GM12865 (cell line): ENCODE measurements around the gene GRIN3A.

Experiments
- DNase-seq: peaks from one replicate; pipeline ENCODE4 v3.0.0; 2010; ENCODE audit warnings: low read depth
- H3K4me3 ChIP-seq: 2 replicates; pipeline ENCODE4 v1.5.1; 2011; ENCODE audit warnings: mild to moderate bottlenecking, low read depth, low read length, control low read depth
- TF ChIP-seq, protein P1 (sequence below): IDR thresholded peaks from 2 replicates; pipeline ENCODE4 v1.5.1; 2011; ENCODE audit warnings: low read length, control low read depth, low read depth, inconsistent platforms; ENCODE audit not compliant: insufficient read depth; ENCODE audit errors: missing control alignments

Gene GRIN3A

DNA sequence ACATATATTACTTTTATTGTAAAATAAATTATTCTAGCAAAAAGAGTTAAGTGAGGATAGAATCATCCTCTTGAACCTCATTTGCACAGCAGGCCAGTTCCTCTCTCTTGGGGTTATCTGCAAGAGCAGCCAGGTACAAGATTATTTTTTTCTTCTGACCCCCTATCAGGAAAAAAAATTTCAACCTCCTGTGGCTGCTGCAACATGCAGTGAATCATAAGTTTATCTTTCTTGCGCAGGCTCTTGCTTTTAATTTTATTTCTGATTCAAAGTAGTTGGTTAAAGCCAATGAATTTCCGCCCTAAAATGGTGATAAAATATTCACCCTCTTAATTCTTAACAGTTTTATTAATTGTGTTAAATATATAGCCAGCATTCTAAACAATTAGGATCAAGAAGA, 74.0 kb downstream of the GRIN3A start:
- TF ChIP-seq, protein P1, sequence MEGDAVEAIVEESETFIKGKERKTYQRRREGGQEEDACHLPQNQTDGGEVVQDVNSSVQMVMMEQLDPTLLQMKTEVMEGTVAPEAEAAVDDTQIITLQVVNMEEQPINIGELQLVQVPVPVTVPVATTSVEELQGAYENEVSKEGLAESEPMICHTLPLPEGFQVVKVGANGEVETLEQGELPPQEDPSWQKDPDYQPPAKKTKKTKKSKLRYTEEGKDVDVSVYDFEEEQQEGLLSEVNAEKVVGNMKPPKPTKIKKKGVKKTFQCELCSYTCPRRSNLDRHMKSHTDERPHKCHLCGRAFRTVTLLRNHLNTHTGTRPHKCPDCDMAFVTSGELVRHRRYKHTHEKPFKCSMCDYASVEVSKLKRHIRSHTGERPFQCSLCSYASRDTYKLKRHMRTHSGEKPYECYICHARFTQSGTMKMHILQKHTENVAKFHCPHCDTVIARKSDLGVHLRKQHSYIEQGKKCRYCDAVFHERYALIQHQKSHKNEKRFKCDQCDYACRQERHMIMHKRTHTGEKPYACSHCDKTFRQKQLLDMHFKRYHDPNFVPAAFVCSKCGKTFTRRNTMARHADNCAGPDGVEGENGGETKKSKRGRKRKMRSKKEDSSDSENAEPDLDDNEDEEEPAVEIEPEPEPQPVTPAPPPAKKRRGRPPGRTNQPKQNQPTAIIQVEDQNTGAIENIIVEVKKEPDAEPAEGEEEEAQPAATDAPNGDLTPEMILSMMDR = no peak
- H3K4me3 ChIP-seq = no peak overlapping the region
- no peak for DNase-seq

GRCh38 chr9:101652601-101653175, 85.8 kb downstream of the GRIN3A start:
- no peak for DNase-seq
- TF ChIP-seq, protein P1 = no peak
- no peak overlapping the region for H3K4me3 ChIP-seq

GRCh38 chr9:101650142-101650541, 88.3 kb downstream of the GRIN3A start:
- DNase-seq = no peak
- H3K4me3 ChIP-seq = no peak overlapping the region
- TF ChIP-seq, protein P1 = no peak

GRCh38 chr9:101648493-101648892, 90.0 kb downstream of the GRIN3A start:
- no peak for DNase-seq
- H3K4me3 ChIP-seq = no peak overlapping the region
- TF ChIP-seq, protein P1 = no peak

DNA sequence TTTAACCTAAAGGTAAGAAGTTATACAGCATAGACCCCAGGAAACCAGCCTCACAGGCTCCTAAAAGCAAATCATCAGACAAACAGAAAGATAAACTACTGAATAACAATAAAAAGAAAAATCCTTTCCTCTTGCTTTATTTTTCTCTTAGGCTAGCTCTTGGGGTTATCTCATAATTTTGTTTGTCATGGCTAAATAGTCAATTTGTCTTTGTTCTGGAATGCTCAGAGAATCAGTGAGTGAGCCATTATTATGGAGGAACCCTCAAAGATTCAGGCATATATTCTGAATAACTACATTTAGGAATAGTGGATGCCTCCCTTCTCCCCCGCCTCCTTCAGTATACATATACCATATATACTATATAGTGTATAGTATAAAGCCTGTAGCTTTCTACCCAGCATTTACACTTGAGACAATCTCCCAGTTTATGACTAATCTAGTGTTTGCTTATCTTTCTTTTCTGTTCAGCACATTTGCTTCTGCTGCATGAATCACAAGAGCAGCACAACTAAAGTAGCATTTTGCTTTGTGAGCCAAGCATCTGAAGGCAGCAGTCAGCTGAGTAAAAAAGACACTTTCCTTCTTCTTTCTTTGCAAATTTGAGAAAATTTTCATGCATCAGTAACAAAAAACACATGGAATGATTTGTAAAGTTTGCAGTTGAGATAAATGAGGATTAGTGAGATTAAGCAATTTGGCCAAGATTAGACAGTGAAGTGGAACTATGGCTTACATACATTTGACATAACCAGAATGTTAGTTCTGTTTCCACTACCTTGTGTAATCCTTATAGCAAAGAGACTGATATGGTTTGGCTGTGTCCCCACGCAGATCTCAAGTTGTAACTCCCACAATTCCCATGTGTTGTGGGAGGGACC, 98.4 kb downstream of the GRIN3A start:
- no peak for DNase-seq
- no peak overlapping the region for H3K4me3 ChIP-seq
- TF ChIP-seq, protein P1 = no peak

- no peak overlapping the region for H3K4me3 ChIP-seq
- no peak for DNase-seq
- TF ChIP-seq, protein P1 = no peak
These were observed 99.1 kb downstream of the GRIN3A start for GRCh38 chr9:101639311-101639710.
